Upper lobe of left lung (tissue), 4 donors: ENCODE results near the gene GFPT2.

Source experiments
- CTCF ChIP-seq, 6 experiments: fragments of 450-650 bp in 4 of 6; fragments of 200-600 bp in 2 of 6; sonication (generic) in 2 of 6; IDR thresholded peaks; one replicate each; pipeline ENCODE4 v1.5.1; 2016 to 2019; ENCODE audit warnings: antibody characterized with exemption in 6 of 6
- EP300 ChIP-seq, 4 donors: sonication (generic); formaldehyde crosslinking; IDR thresholded peaks; one replicate each; pipeline ENCODE4 v1.5.1; 2017; ENCODE audit warnings: antibody characterized with exemption in 4 of 4, control low read depth in 2 of 4

- no peak for TF ChIP-seq CTCF (IDR thresholded peaks at IDR 0.05)
- TF ChIP-seq EP300 (IDR thresholded peaks at IDR 0.05) = no peak
Measured at GRCh38 chr5:180394031-180394636, 41.0 kb upstream of the GFPT2 start.
